GM18526 (cell line): ENCODE measurements around the gene INSYN2A.

Experiments
- POLR2A ChIP-seq: IDR thresholded peaks from 3 replicates; pipeline ENCODE4 v1.6.1; 2011; ENCODE audit not compliant: insufficient read length; ENCODE audit errors: extremely low read depth

Gene INSYN2A

GRCh38 chr10:127176649-127177048, 19.7 kb downstream of the INSYN2A start:
- TF ChIP-seq POLR2A: no peak

GRCh38 chr10:127175357-127176110, 20.9 kb downstream of the INSYN2A start:
- TF ChIP-seq POLR2A: no peak

- TF ChIP-seq POLR2A: no peak
Measured at GRCh38 chr10:127174866-127175265, 21.5 kb downstream of the INSYN2A start.

DNA sequence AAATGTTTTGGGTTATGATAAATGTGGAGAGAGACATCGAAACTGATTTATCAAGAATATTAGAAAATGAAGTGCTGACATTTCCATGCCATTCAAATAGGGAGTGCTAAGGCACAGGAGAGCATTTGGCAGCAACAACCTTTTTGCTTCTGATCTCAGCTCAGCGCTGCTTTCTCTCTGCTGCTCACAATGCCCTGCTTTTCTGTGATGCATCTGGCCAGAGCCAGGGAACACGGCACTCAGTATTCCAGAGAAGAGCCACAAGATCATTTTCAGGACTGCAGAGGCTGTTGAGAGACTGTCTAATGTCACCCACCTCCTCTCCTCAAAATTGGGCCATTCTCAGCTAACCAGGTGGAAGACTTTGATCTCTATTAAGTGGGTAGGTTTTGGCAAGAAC, 28.1 kb downstream of the INSYN2A start:
- no peak for TF ChIP-seq POLR2A

DNA sequence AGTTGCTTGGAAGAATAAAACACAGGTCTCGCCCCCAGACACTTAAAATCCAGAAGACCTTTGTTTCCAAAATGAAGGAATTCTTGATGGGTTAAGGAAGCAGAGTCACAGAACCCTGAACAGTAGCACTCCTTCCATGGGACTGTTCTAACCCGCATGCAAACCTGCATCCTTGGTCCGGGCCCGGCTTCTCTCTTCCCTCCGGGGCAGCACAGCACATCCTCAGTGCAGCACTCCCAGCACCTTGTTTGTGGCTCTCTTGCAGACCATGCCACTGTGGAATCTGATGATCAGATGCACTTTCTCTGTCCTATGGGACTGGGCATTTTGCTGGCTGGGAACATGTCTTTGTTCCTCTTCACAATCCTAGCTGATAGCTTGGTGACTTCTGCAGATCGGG, 33.5 kb downstream of the INSYN2A start:
- no peak for TF ChIP-seq POLR2A

GRCh38 chr10:127161482-127161881, 34.9 kb downstream of the INSYN2A start:
- TF ChIP-seq POLR2A: no peak

DNA sequence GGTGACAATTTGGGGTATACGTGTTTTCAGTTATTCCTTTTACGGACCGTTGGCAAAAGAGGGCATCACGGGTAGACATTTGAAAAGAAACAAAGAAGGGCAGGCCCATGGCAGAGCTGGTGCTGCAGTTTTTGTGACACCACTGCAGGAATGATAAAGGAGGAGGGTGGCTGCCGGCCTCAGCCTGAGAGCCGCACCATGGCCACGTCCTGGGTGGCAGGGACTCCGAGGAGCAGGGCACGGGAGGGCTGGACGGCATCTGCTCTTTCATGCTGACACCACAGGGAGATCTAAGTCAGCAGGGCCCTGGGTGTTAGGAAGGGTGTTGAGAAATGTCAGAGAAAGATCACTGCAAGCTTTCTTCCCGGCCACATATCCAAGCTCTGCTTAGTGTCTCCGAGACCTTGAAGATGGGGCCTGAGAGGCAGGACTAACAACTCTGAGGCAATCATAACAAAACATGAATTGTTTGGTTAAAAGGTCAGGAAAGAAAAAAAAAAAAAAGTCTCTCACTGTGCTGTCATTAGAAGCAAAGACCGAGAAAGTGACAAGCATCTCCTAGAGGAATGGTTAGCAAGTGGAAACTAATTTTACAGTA, 36.6 kb downstream of the INSYN2A start:
- no peak for TF ChIP-seq POLR2A

GRCh38 chr10:127158662-127159061, 37.7 kb downstream of the INSYN2A start:
- no peak for TF ChIP-seq POLR2A

GRCh38 chr10:127157506-127158200, 38.7 kb downstream of the INSYN2A start:
- no peak for TF ChIP-seq POLR2A

DNA sequence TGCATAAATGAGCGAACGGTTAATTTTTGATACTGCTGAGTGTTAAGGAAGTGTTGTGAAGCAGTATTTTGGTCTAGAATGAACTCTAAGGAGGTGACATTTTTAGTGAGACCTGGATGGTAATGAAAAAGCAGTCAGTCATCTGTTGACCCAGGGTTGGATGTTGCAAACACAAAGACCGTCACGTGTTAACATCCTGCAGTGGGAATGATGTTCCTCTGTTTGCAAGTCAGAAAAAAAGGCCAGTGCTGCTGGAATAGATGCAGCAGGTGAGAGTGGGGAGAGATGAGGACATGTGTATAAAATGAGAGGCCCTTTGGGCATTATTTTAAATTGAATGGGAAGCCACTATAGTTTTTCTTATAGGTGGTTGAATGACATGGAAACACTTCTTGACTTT, 39.3 kb downstream of the INSYN2A start:
- TF ChIP-seq POLR2A: no peak

GRCh38 chr10:127154831-127155620, 41.4 kb downstream of the INSYN2A start:
- TF ChIP-seq POLR2A: no peak

GRCh38 chr10:127153181-127153580, 43.2 kb downstream of the INSYN2A start:
- no peak for TF ChIP-seq POLR2A

- no peak for TF ChIP-seq POLR2A
Measured at GRCh38 chr10:127151981-127152699, 44.3 kb downstream of the INSYN2A start.

DNA sequence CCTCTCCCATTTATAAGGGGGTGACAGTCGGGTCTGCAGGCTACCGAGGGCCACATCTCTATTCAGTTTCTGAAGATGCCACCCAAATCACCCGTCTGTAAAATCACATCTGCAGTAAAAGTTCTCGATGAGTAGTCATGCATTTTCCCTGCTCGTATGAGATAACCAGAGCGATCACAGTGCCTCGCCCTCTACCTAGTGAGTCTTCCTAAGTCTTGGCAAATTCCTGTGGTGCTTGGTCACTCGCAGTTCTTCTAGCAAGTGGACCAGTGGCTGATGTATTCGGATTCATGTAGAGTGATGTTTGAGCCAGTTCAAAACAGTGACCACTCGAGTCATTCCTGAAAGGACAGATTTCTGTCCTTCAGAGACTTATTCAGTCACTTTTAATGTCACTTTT, 44.9 kb downstream of the INSYN2A start:
- TF ChIP-seq POLR2A: no peak

GRCh38 chr10:127150136-127150535, 46.3 kb downstream of the INSYN2A start:
- TF ChIP-seq POLR2A: no peak
